H9 (cell line): ENCODE measurements around the gene DOK6. TPM values are rescaled to one million over a fixed set of nuclear protein-coding genes. Genes with fewer than 3 reads are reported as not detected.
A peak's percentile ranks its signal among the peaks of the same experiment; 100 is the strongest.

Source experiments
- DNase-seq: peaks from one replicate; pipeline ENCODE4 v3.0.0-alpha.2; 2017
- H2AFZ ChIP-seq: one replicate; pipeline ENCODE4 v1.6.1; 2013; ENCODE audit warnings: mild to moderate bottlenecking, low read length, control low read depth, moderate library complexity
- H2AK5ac ChIP-seq: 2 replicates; pipeline ENCODE4 v1.6.1; 2013; ENCODE audit warnings: low read length, control low read depth, mixed read lengths; ENCODE audit not compliant: insufficient read length
- H2BK120ac ChIP-seq: one replicate; pipeline ENCODE4 v1.6.1; 2013; ENCODE audit warnings: low read depth, mild to moderate bottlenecking, low read length, control low read depth, inconsistent platforms; ENCODE audit not compliant: poor library complexity, severe bottlenecking
- H2BK12ac ChIP-seq: 2 replicates; pipeline ENCODE4 v1.6.1; 2013; ENCODE audit warnings: low read length, control low read depth, mixed read lengths, low read depth; ENCODE audit not compliant: insufficient read length
- H2BK15ac ChIP-seq: 2 replicates; pipeline ENCODE4 v1.6.1; 2013; ENCODE audit warnings: low read depth, low read length, control low read depth
- H2BK20ac ChIP-seq: one replicate; pipeline ENCODE4 v1.6.1; 2013; ENCODE audit warnings: low read depth, mild to moderate bottlenecking, low read length, control low read depth, inconsistent platforms; ENCODE audit not compliant: poor library complexity, severe bottlenecking
- H2BK5ac ChIP-seq: 2 replicates; pipeline ENCODE4 v1.6.1; 2013; ENCODE audit warnings: low read length, control low read depth, mixed read lengths; ENCODE audit not compliant: insufficient read length
- H3K14ac ChIP-seq: 2 replicates; pipeline ENCODE4 v1.6.1; 2013; ENCODE audit warnings: low read length, control low read depth; ENCODE audit not compliant: insufficient read depth
- H3K18ac ChIP-seq: 2 replicates; pipeline ENCODE4 v1.6.1; 2013; ENCODE audit warnings: low read depth, mild to moderate bottlenecking, mixed read lengths, low read length, control low read depth; ENCODE audit not compliant: insufficient read length
- H3K23ac ChIP-seq: 2 replicates; pipeline ENCODE4 v1.6.1; 2013; ENCODE audit warnings: low read length, control low read depth, mixed read lengths, low read depth; ENCODE audit not compliant: insufficient read length
- H3K23me2 ChIP-seq: 2 replicates; pipeline ENCODE4 v1.6.1; 2013; ENCODE audit warnings: low read depth, mild to moderate bottlenecking, mixed read lengths, low read length, control low read depth; ENCODE audit not compliant: insufficient read length, poor library complexity, severe bottlenecking
- H3K27ac ChIP-seq: 2 replicates; pipeline ENCODE4 v1.5.1; 2013; ENCODE audit warnings: low read length, control low read depth, mixed read lengths, low read depth; ENCODE audit not compliant: insufficient read length
- H3K27me3 ChIP-seq: 2 replicates; pipeline ENCODE4 v1.6.1; 2013; ENCODE audit warnings: low read length, control low read depth, inconsistent platforms; ENCODE audit not compliant: insufficient read depth
- H3K4ac ChIP-seq: 2 replicates; pipeline ENCODE4 v1.6.1; 2013; ENCODE audit warnings: low read depth, mild to moderate bottlenecking, control low read depth, inconsistent platforms, low read length, moderate library complexity
- H3K4me1 ChIP-seq: 2 replicates; pipeline ENCODE4 v1.6.1; 2013; ENCODE audit warnings: low read length, control low read depth, inconsistent platforms; ENCODE audit not compliant: insufficient read depth
- H3K4me2 ChIP-seq: 2 replicates; pipeline ENCODE4 v1.6.1; 2013; ENCODE audit warnings: low read length, control low read depth, mixed read lengths; ENCODE audit not compliant: insufficient read length, insufficient read depth
- H3K56ac ChIP-seq: 2 replicates; pipeline ENCODE4 v1.6.1; 2013; ENCODE audit warnings: low read depth, mild to moderate bottlenecking, mixed read lengths, low read length, control low read depth; ENCODE audit not compliant: insufficient read length
- H3K79me1 ChIP-seq: 2 replicates; pipeline ENCODE4 v1.6.1; 2013; ENCODE audit warnings: low read depth, mild to moderate bottlenecking, moderate library complexity, low read length, control low read depth, inconsistent platforms; ENCODE audit not compliant: insufficient read depth, poor library complexity, severe bottlenecking
- H3K79me2 ChIP-seq: 2 replicates; pipeline ENCODE4 v1.6.1; 2013; ENCODE audit warnings: low read length, control low read depth, inconsistent platforms; ENCODE audit not compliant: insufficient read depth
- H3K9ac ChIP-seq: 2 replicates; pipeline ENCODE4 v1.6.1; 2013; ENCODE audit warnings: low read length, control low read depth, mixed read lengths; ENCODE audit not compliant: insufficient read length; ENCODE audit errors: extremely low read depth
- H3K9me3 ChIP-seq: one replicate; pipeline ENCODE4 v1.6.1; 2013; ENCODE audit warnings: low read depth, low read length, inconsistent platforms; ENCODE audit not compliant: control insufficient read depth
- H3T11ph ChIP-seq: one replicate; pipeline ENCODE4 v1.6.1; 2013; ENCODE audit warnings: mild to moderate bottlenecking, low read length, control low read depth, inconsistent platforms
- H4K20me1 ChIP-seq: one replicate; pipeline ENCODE4 v1.6.1; 2013; ENCODE audit not compliant: control insufficient read depth, insufficient read length, insufficient read depth
- H4K5ac ChIP-seq: 2 replicates; pipeline ENCODE4 v1.6.1; 2013; ENCODE audit warnings: low read depth, mild to moderate bottlenecking, mixed read lengths, low read length, control low read depth; ENCODE audit not compliant: insufficient read length
- H4K8ac ChIP-seq: replicated peaks from 2 replicates; pipeline ENCODE4 v1.6.1; 2013; ENCODE audit warnings: low read length, control low read depth, mixed read lengths, low read depth; ENCODE audit not compliant: insufficient read length
- H4K91ac ChIP-seq: 2 replicates; pipeline ENCODE4 v1.6.1; 2013; ENCODE audit warnings: low read depth, mild to moderate bottlenecking, moderate library complexity, mixed read lengths, low read length, control low read depth; ENCODE audit not compliant: insufficient read length
- H3K27ac Mint-ChIP-seq, 3 experiments: 2 replicates in 2 of 3; 3 replicates in 1 of 3; pipeline ENCODE4 v1.8.0; 2020 to 2021; ENCODE audit warnings: mixed read lengths in 3 of 3, mild to moderate bottlenecking in 1 of 3, moderate library complexity in 1 of 3
- H3K27me3 Mint-ChIP-seq: 2 replicates; pipeline ENCODE4 v1.8.0; 2021; ENCODE audit warnings: low read depth, mild to moderate bottlenecking, moderate library complexity, mixed read lengths
- H3K36me3 Mint-ChIP-seq, 3 experiments: 2 replicates in 2 of 3; 3 replicates in 1 of 3; pipeline ENCODE4 v1.8.0; 2020 to 2021; ENCODE audit warnings: low read depth in 3 of 3, mixed read lengths in 3 of 3; ENCODE audit not compliant: insufficient read depth in 1 of 3
- H3K4me1 Mint-ChIP-seq, 2 experiments: 2 replicates each; pipeline ENCODE4 v1.8.0; 2020; ENCODE audit warnings: mixed read lengths in 2 of 2
- H3K4me3 Mint-ChIP-seq, 2 experiments: 2 replicates in 1 of 2; 3 replicates in 1 of 2; pipeline ENCODE4 v1.8.0; 2020 to 2021; ENCODE audit warnings: mild to moderate bottlenecking in 2 of 2, mixed read lengths in 2 of 2, moderate library complexity in 1 of 2
- H3K9me3 Mint-ChIP-seq, 2 experiments: 2 replicates in 1 of 2; 3 replicates in 1 of 2; pipeline ENCODE4 v1.8.0; 2020; ENCODE audit warnings: mild to moderate bottlenecking in 2 of 2, mixed read lengths in 2 of 2, moderate library complexity in 1 of 2
- CTCF ChIP-seq: fragments of 200-600 bp; sonication (generic); conservative IDR thresholded peaks from 3 replicates; pipeline ENCODE4 v1.8.0; 2021; ENCODE audit warnings: antibody characterized with exemption, mild to moderate bottlenecking
- WGBS: extraction: QIAGEN DNeasy Blood & Tissue Kit; methylation state at CpG from one replicate; pipeline ENCODE4 v1.1.7; 2013; ENCODE audit warnings: missing lambda C conversion rate, low lambda C conversion rate, mixed read lengths; ENCODE audit not compliant: insufficient read length; ENCODE audit errors: extremely low coverage; 5-methylcytosine and 5-hydroxymethylcytosine counted together
- total RNA-seq: library from RNA; stranded (reverse); gene quantifications from 2 replicates; pipeline ENCODE4 v1.2.1, GENCODE V29; 2021

The DOK6 gene
- total RNA-seq, 1 experiment from 2014 or later: 0.20 TPM

GRCh38 chr18:69588301-69588700, 187.6 kb downstream of the DOK6 start:
- Histone ChIP-seq H3K27me3 (no peaks in the 10 kb centered on the region), H3K23ac (no peak overlapping the region), H3K27ac (no peak overlapping the region), H3K14ac (no peak overlapping the region), H2AK5ac (no peak overlapping the region), H2AFZ (no peak overlapping the region), H3K79me1 (no peaks in the 10 kb centered on the region), H2BK120ac (no peak overlapping the region), H2BK5ac (no peak overlapping the region), H2BK20ac (no peak overlapping the region), H3K4me1 (no peaks in the 10 kb centered on the region), H3K9me3 (no peaks in the 10 kb centered on the region), H3K18ac (no peak overlapping the region), H4K20me1 (no peaks in the 10 kb centered on the region), H3K9ac (no peak overlapping the region), H3K56ac (no peak overlapping the region), H3K23me2 (no peaks in the 10 kb centered on the region), H4K91ac (no peak overlapping the region), H2BK15ac (no peak overlapping the region), H2BK12ac (no peak overlapping the region), H3K4me2 (no peak overlapping the region), H3K79me2 (no peaks in the 10 kb centered on the region), H4K8ac (no peak overlapping the region), H3K4ac (no peak overlapping the region), H3T11ph (no peak overlapping the region), H4K5ac (no peak overlapping the region)
- Mint-ChIP-seq H3K36me3 (no peaks in the 10 kb centered on the region), H3K9me3 (no peaks in the 10 kb centered on the region), H3K27me3 (no peaks in the 10 kb centered on the region), H3K4me1 (no peaks in the 10 kb centered on the region), H3K4me3 (no peak overlapping the region), H3K27ac (no peak overlapping the region)
- DNase-seq: no peak
- peak; percentile 41; the same call in 2 of the 3 replicates for TF ChIP-seq CTCF
- no CpG with 5 or more reads among the region's 3 CpGs for WGBS
